H9 (cell line): Measurements from ENCODE around the gene GALNT7. TPM values are rescaled to one million over a fixed set of nuclear protein-coding genes. Genes with fewer than 3 reads are reported as not detected.

Source experiments
- DNase-seq: peaks from one replicate; pipeline ENCODE4 v3.0.0-alpha.2; 2017
- H2AFZ ChIP-seq: one replicate; pipeline ENCODE4 v1.6.1; 2013; ENCODE audit warnings: mild to moderate bottlenecking, low read length, control low read depth, moderate library complexity
- H2AK5ac ChIP-seq: 2 replicates; pipeline ENCODE4 v1.6.1; 2013; ENCODE audit warnings: low read length, control low read depth, mixed read lengths; ENCODE audit not compliant: insufficient read length
- H2BK120ac ChIP-seq: one replicate; pipeline ENCODE4 v1.6.1; 2013; ENCODE audit warnings: low read depth, mild to moderate bottlenecking, low read length, control low read depth, inconsistent platforms; ENCODE audit not compliant: poor library complexity, severe bottlenecking
- H2BK12ac ChIP-seq: 2 replicates; pipeline ENCODE4 v1.6.1; 2013; ENCODE audit warnings: low read length, control low read depth, mixed read lengths, low read depth; ENCODE audit not compliant: insufficient read length
- H2BK15ac ChIP-seq: 2 replicates; pipeline ENCODE4 v1.6.1; 2013; ENCODE audit warnings: low read depth, low read length, control low read depth
- H2BK20ac ChIP-seq: one replicate; pipeline ENCODE4 v1.6.1; 2013; ENCODE audit warnings: low read depth, mild to moderate bottlenecking, low read length, control low read depth, inconsistent platforms; ENCODE audit not compliant: poor library complexity, severe bottlenecking
- H2BK5ac ChIP-seq: 2 replicates; pipeline ENCODE4 v1.6.1; 2013; ENCODE audit warnings: low read length, control low read depth, mixed read lengths; ENCODE audit not compliant: insufficient read length
- H3K14ac ChIP-seq: 2 replicates; pipeline ENCODE4 v1.6.1; 2013; ENCODE audit warnings: low read length, control low read depth; ENCODE audit not compliant: insufficient read depth
- H3K18ac ChIP-seq: 2 replicates; pipeline ENCODE4 v1.6.1; 2013; ENCODE audit warnings: low read depth, mild to moderate bottlenecking, mixed read lengths, low read length, control low read depth; ENCODE audit not compliant: insufficient read length
- H3K23ac ChIP-seq: 2 replicates; pipeline ENCODE4 v1.6.1; 2013; ENCODE audit warnings: low read length, control low read depth, mixed read lengths, low read depth; ENCODE audit not compliant: insufficient read length
- H3K23me2 ChIP-seq: 2 replicates; pipeline ENCODE4 v1.6.1; 2013; ENCODE audit warnings: low read depth, mild to moderate bottlenecking, mixed read lengths, low read length, control low read depth; ENCODE audit not compliant: insufficient read length, poor library complexity, severe bottlenecking
- H3K27ac ChIP-seq: 2 replicates; pipeline ENCODE4 v1.5.1; 2013; ENCODE audit warnings: low read length, control low read depth, mixed read lengths, low read depth; ENCODE audit not compliant: insufficient read length
- H3K27me3 ChIP-seq: 2 replicates; pipeline ENCODE4 v1.6.1; 2013; ENCODE audit warnings: low read length, control low read depth, inconsistent platforms; ENCODE audit not compliant: insufficient read depth
- H3K4ac ChIP-seq: 2 replicates; pipeline ENCODE4 v1.6.1; 2013; ENCODE audit warnings: low read depth, mild to moderate bottlenecking, control low read depth, inconsistent platforms, low read length, moderate library complexity
- H3K4me1 ChIP-seq: 2 replicates; pipeline ENCODE4 v1.6.1; 2013; ENCODE audit warnings: low read length, control low read depth, inconsistent platforms; ENCODE audit not compliant: insufficient read depth
- H3K4me2 ChIP-seq: 2 replicates; pipeline ENCODE4 v1.6.1; 2013; ENCODE audit warnings: low read length, control low read depth, mixed read lengths; ENCODE audit not compliant: insufficient read length, insufficient read depth
- H3K56ac ChIP-seq: 2 replicates; pipeline ENCODE4 v1.6.1; 2013; ENCODE audit warnings: low read depth, mild to moderate bottlenecking, mixed read lengths, low read length, control low read depth; ENCODE audit not compliant: insufficient read length
- H3K79me1 ChIP-seq: 2 replicates; pipeline ENCODE4 v1.6.1; 2013; ENCODE audit warnings: low read depth, mild to moderate bottlenecking, moderate library complexity, low read length, control low read depth, inconsistent platforms; ENCODE audit not compliant: insufficient read depth, poor library complexity, severe bottlenecking
- H3K79me2 ChIP-seq: 2 replicates; pipeline ENCODE4 v1.6.1; 2013; ENCODE audit warnings: low read length, control low read depth, inconsistent platforms; ENCODE audit not compliant: insufficient read depth
- H3K9ac ChIP-seq: 2 replicates; pipeline ENCODE4 v1.6.1; 2013; ENCODE audit warnings: low read length, control low read depth, mixed read lengths; ENCODE audit not compliant: insufficient read length; ENCODE audit errors: extremely low read depth
- H3K9me3 ChIP-seq: one replicate; pipeline ENCODE4 v1.6.1; 2013; ENCODE audit warnings: low read depth, low read length, inconsistent platforms; ENCODE audit not compliant: control insufficient read depth
- H3T11ph ChIP-seq: one replicate; pipeline ENCODE4 v1.6.1; 2013; ENCODE audit warnings: mild to moderate bottlenecking, low read length, control low read depth, inconsistent platforms
- H4K20me1 ChIP-seq: one replicate; pipeline ENCODE4 v1.6.1; 2013; ENCODE audit not compliant: control insufficient read depth, insufficient read length, insufficient read depth
- H4K5ac ChIP-seq: 2 replicates; pipeline ENCODE4 v1.6.1; 2013; ENCODE audit warnings: low read depth, mild to moderate bottlenecking, mixed read lengths, low read length, control low read depth; ENCODE audit not compliant: insufficient read length
- H4K8ac ChIP-seq: replicated peaks from 2 replicates; pipeline ENCODE4 v1.6.1; 2013; ENCODE audit warnings: low read length, control low read depth, mixed read lengths, low read depth; ENCODE audit not compliant: insufficient read length
- H4K91ac ChIP-seq: 2 replicates; pipeline ENCODE4 v1.6.1; 2013; ENCODE audit warnings: low read depth, mild to moderate bottlenecking, moderate library complexity, mixed read lengths, low read length, control low read depth; ENCODE audit not compliant: insufficient read length
- H3K27ac Mint-ChIP-seq, 3 experiments: 2 replicates in 2 of 3; 3 replicates in 1 of 3; pipeline ENCODE4 v1.8.0; 2020 to 2021; ENCODE audit warnings: mixed read lengths in 3 of 3, mild to moderate bottlenecking in 1 of 3, moderate library complexity in 1 of 3
- H3K27me3 Mint-ChIP-seq: 2 replicates; pipeline ENCODE4 v1.8.0; 2021; ENCODE audit warnings: low read depth, mild to moderate bottlenecking, moderate library complexity, mixed read lengths
- H3K36me3 Mint-ChIP-seq, 3 experiments: 2 replicates in 2 of 3; 3 replicates in 1 of 3; pipeline ENCODE4 v1.8.0; 2020 to 2021; ENCODE audit warnings: low read depth in 3 of 3, mixed read lengths in 3 of 3; ENCODE audit not compliant: insufficient read depth in 1 of 3
- H3K4me1 Mint-ChIP-seq, 2 experiments: 2 replicates each; pipeline ENCODE4 v1.8.0; 2020; ENCODE audit warnings: mixed read lengths in 2 of 2
- H3K4me3 Mint-ChIP-seq, 2 experiments: 2 replicates in 1 of 2; 3 replicates in 1 of 2; pipeline ENCODE4 v1.8.0; 2020 to 2021; ENCODE audit warnings: mild to moderate bottlenecking in 2 of 2, mixed read lengths in 2 of 2, moderate library complexity in 1 of 2
- H3K9me3 Mint-ChIP-seq, 2 experiments: 2 replicates in 1 of 2; 3 replicates in 1 of 2; pipeline ENCODE4 v1.8.0; 2020; ENCODE audit warnings: mild to moderate bottlenecking in 2 of 2, mixed read lengths in 2 of 2, moderate library complexity in 1 of 2
- CTCF ChIP-seq: fragments of 200-600 bp; sonication (generic); conservative IDR thresholded peaks from 3 replicates; pipeline ENCODE4 v1.8.0; 2021; ENCODE audit warnings: antibody characterized with exemption, mild to moderate bottlenecking
- WGBS: extraction: QIAGEN DNeasy Blood & Tissue Kit; methylation state at CpG from one replicate; pipeline ENCODE4 v1.1.7; 2013; ENCODE audit warnings: missing lambda C conversion rate, low lambda C conversion rate, mixed read lengths; ENCODE audit not compliant: insufficient read length; ENCODE audit errors: extremely low coverage; 5-methylcytosine and 5-hydroxymethylcytosine counted together
- total RNA-seq: library from RNA; stranded (reverse); gene quantifications from 2 replicates; pipeline ENCODE4 v1.2.1, GENCODE V29; 2021

Gene GALNT7
- total RNA-seq, 1 experiment from 2014 or later, result 57.3 TPM

- Histone ChIP-seq H3K4me2 (no peak overlapping the region), H2BK20ac (no peak overlapping the region), H3K4ac (no peak overlapping the region), H3K27ac (no peak overlapping the region), H2BK120ac (no peak overlapping the region), H3K23me2 (no peaks in the 10 kb centered on the region), H3K23ac (no peak overlapping the region), H3K9me3 (no peaks in the 10 kb centered on the region), H3K14ac (no peak overlapping the region), H3K56ac (no peak overlapping the region), H3K18ac (no peak overlapping the region), H3K4me1 (no peaks in the 10 kb centered on the region), H2AK5ac (no peak overlapping the region), H2BK5ac (no peak overlapping the region), H3K79me2 (no peaks in the 10 kb centered on the region), H4K5ac (no peak overlapping the region), H2AFZ (no peak overlapping the region), H4K8ac (no peak overlapping the region), H2BK12ac (no peak overlapping the region), H3K9ac (no peak overlapping the region), H3T11ph (no peak overlapping the region), H3K27me3 (no peaks in the 10 kb centered on the region), H3K79me1 (no peaks in the 10 kb centered on the region), H2BK15ac (no peak overlapping the region), H4K91ac (no peak overlapping the region), H4K20me1 (no peaks in the 10 kb centered on the region)
- DNase-seq, result no peak
- no peak for TF ChIP-seq CTCF
- H3K27ac Mint-ChIP-seq, result no peak overlapping the region; a peak in 1 of 7 replicates
- no peaks in the 10 kb centered on the region for H3K36me3 Mint-ChIP-seq
- peaks cover 0 to 7% of the 10 kb centered on the region in 2 experiments; a peak in 2 of 4 replicates for H3K4me1 Mint-ChIP-seq
- no peaks in the 10 kb centered on the region for H3K9me3 Mint-ChIP-seq
- no CpG with 5 or more reads among the region's 6 CpGs for WGBS
- H3K4me3 Mint-ChIP-seq, result no peak overlapping the region
- H3K27me3 Mint-ChIP-seq, result no peaks in the 10 kb centered on the region
Measured at GRCh38 chr4:173128199-173128890, 40.3 kb upstream of the GALNT7 start.
